H9 (cell line): Measurements from ENCODE around the gene NACC1. TPM values are rescaled to one million over a fixed set of nuclear protein-coding genes. Genes with fewer than 3 reads are reported as not detected.
A peak's percentile ranks its signal among the peaks of the same experiment; 100 is the strongest.

Experiments
- DNase-seq: peaks from one replicate; pipeline ENCODE4 v3.0.0-alpha.2; 2017
- H2AFZ ChIP-seq: one replicate; pipeline ENCODE4 v1.6.1; 2013; ENCODE audit warnings: mild to moderate bottlenecking, low read length, control low read depth, moderate library complexity
- H2AK5ac ChIP-seq: 2 replicates; pipeline ENCODE4 v1.6.1; 2013; ENCODE audit warnings: low read length, control low read depth, mixed read lengths; ENCODE audit not compliant: insufficient read length
- H2BK120ac ChIP-seq: one replicate; pipeline ENCODE4 v1.6.1; 2013; ENCODE audit warnings: low read depth, mild to moderate bottlenecking, low read length, control low read depth, inconsistent platforms; ENCODE audit not compliant: poor library complexity, severe bottlenecking
- H2BK12ac ChIP-seq: 2 replicates; pipeline ENCODE4 v1.6.1; 2013; ENCODE audit warnings: low read length, control low read depth, mixed read lengths, low read depth; ENCODE audit not compliant: insufficient read length
- H2BK15ac ChIP-seq: 2 replicates; pipeline ENCODE4 v1.6.1; 2013; ENCODE audit warnings: low read depth, low read length, control low read depth
- H2BK20ac ChIP-seq: one replicate; pipeline ENCODE4 v1.6.1; 2013; ENCODE audit warnings: low read depth, mild to moderate bottlenecking, low read length, control low read depth, inconsistent platforms; ENCODE audit not compliant: poor library complexity, severe bottlenecking
- H2BK5ac ChIP-seq: 2 replicates; pipeline ENCODE4 v1.6.1; 2013; ENCODE audit warnings: low read length, control low read depth, mixed read lengths; ENCODE audit not compliant: insufficient read length
- H3K14ac ChIP-seq: 2 replicates; pipeline ENCODE4 v1.6.1; 2013; ENCODE audit warnings: low read length, control low read depth; ENCODE audit not compliant: insufficient read depth
- H3K18ac ChIP-seq: 2 replicates; pipeline ENCODE4 v1.6.1; 2013; ENCODE audit warnings: low read depth, mild to moderate bottlenecking, mixed read lengths, low read length, control low read depth; ENCODE audit not compliant: insufficient read length
- H3K23ac ChIP-seq: 2 replicates; pipeline ENCODE4 v1.6.1; 2013; ENCODE audit warnings: low read length, control low read depth, mixed read lengths, low read depth; ENCODE audit not compliant: insufficient read length
- H3K23me2 ChIP-seq: 2 replicates; pipeline ENCODE4 v1.6.1; 2013; ENCODE audit warnings: low read depth, mild to moderate bottlenecking, mixed read lengths, low read length, control low read depth; ENCODE audit not compliant: insufficient read length, poor library complexity, severe bottlenecking
- H3K27ac ChIP-seq: 2 replicates; pipeline ENCODE4 v1.5.1; 2013; ENCODE audit warnings: low read length, control low read depth, mixed read lengths, low read depth; ENCODE audit not compliant: insufficient read length
- H3K27me3 ChIP-seq: 2 replicates; pipeline ENCODE4 v1.6.1; 2013; ENCODE audit warnings: low read length, control low read depth, inconsistent platforms; ENCODE audit not compliant: insufficient read depth
- H3K4ac ChIP-seq: 2 replicates; pipeline ENCODE4 v1.6.1; 2013; ENCODE audit warnings: low read depth, mild to moderate bottlenecking, control low read depth, inconsistent platforms, low read length, moderate library complexity
- H3K4me1 ChIP-seq: 2 replicates; pipeline ENCODE4 v1.6.1; 2013; ENCODE audit warnings: low read length, control low read depth, inconsistent platforms; ENCODE audit not compliant: insufficient read depth
- H3K4me2 ChIP-seq: 2 replicates; pipeline ENCODE4 v1.6.1; 2013; ENCODE audit warnings: low read length, control low read depth, mixed read lengths; ENCODE audit not compliant: insufficient read length, insufficient read depth
- H3K56ac ChIP-seq: 2 replicates; pipeline ENCODE4 v1.6.1; 2013; ENCODE audit warnings: low read depth, mild to moderate bottlenecking, mixed read lengths, low read length, control low read depth; ENCODE audit not compliant: insufficient read length
- H3K79me1 ChIP-seq: 2 replicates; pipeline ENCODE4 v1.6.1; 2013; ENCODE audit warnings: low read depth, mild to moderate bottlenecking, moderate library complexity, low read length, control low read depth, inconsistent platforms; ENCODE audit not compliant: insufficient read depth, poor library complexity, severe bottlenecking
- H3K79me2 ChIP-seq: 2 replicates; pipeline ENCODE4 v1.6.1; 2013; ENCODE audit warnings: low read length, control low read depth, inconsistent platforms; ENCODE audit not compliant: insufficient read depth
- H3K9ac ChIP-seq: 2 replicates; pipeline ENCODE4 v1.6.1; 2013; ENCODE audit warnings: low read length, control low read depth, mixed read lengths; ENCODE audit not compliant: insufficient read length; ENCODE audit errors: extremely low read depth
- H3K9me3 ChIP-seq: one replicate; pipeline ENCODE4 v1.6.1; 2013; ENCODE audit warnings: low read depth, low read length, inconsistent platforms; ENCODE audit not compliant: control insufficient read depth
- H3T11ph ChIP-seq: one replicate; pipeline ENCODE4 v1.6.1; 2013; ENCODE audit warnings: mild to moderate bottlenecking, low read length, control low read depth, inconsistent platforms
- H4K20me1 ChIP-seq: one replicate; pipeline ENCODE4 v1.6.1; 2013; ENCODE audit not compliant: control insufficient read depth, insufficient read length, insufficient read depth
- H4K5ac ChIP-seq: 2 replicates; pipeline ENCODE4 v1.6.1; 2013; ENCODE audit warnings: low read depth, mild to moderate bottlenecking, mixed read lengths, low read length, control low read depth; ENCODE audit not compliant: insufficient read length
- H4K8ac ChIP-seq: replicated peaks from 2 replicates; pipeline ENCODE4 v1.6.1; 2013; ENCODE audit warnings: low read length, control low read depth, mixed read lengths, low read depth; ENCODE audit not compliant: insufficient read length
- H4K91ac ChIP-seq: 2 replicates; pipeline ENCODE4 v1.6.1; 2013; ENCODE audit warnings: low read depth, mild to moderate bottlenecking, moderate library complexity, mixed read lengths, low read length, control low read depth; ENCODE audit not compliant: insufficient read length
- H3K27ac Mint-ChIP-seq, 3 experiments: 2 replicates in 2 of 3; 3 replicates in 1 of 3; pipeline ENCODE4 v1.8.0; 2020 to 2021; ENCODE audit warnings: mixed read lengths in 3 of 3, mild to moderate bottlenecking in 1 of 3, moderate library complexity in 1 of 3
- H3K27me3 Mint-ChIP-seq: 2 replicates; pipeline ENCODE4 v1.8.0; 2021; ENCODE audit warnings: low read depth, mild to moderate bottlenecking, moderate library complexity, mixed read lengths
- H3K36me3 Mint-ChIP-seq, 3 experiments: 2 replicates in 2 of 3; 3 replicates in 1 of 3; pipeline ENCODE4 v1.8.0; 2020 to 2021; ENCODE audit warnings: low read depth in 3 of 3, mixed read lengths in 3 of 3; ENCODE audit not compliant: insufficient read depth in 1 of 3
- H3K4me1 Mint-ChIP-seq, 2 experiments: 2 replicates each; pipeline ENCODE4 v1.8.0; 2020; ENCODE audit warnings: mixed read lengths in 2 of 2
- H3K4me3 Mint-ChIP-seq, 2 experiments: 2 replicates in 1 of 2; 3 replicates in 1 of 2; pipeline ENCODE4 v1.8.0; 2020 to 2021; ENCODE audit warnings: mild to moderate bottlenecking in 2 of 2, mixed read lengths in 2 of 2, moderate library complexity in 1 of 2
- H3K9me3 Mint-ChIP-seq, 2 experiments: 2 replicates in 1 of 2; 3 replicates in 1 of 2; pipeline ENCODE4 v1.8.0; 2020; ENCODE audit warnings: mild to moderate bottlenecking in 2 of 2, mixed read lengths in 2 of 2, moderate library complexity in 1 of 2
- WGBS: extraction: QIAGEN DNeasy Blood & Tissue Kit; methylation state at CpG from one replicate; pipeline ENCODE4 v1.1.7; 2013; ENCODE audit warnings: missing lambda C conversion rate, low lambda C conversion rate, mixed read lengths; ENCODE audit not compliant: insufficient read length; ENCODE audit errors: extremely low coverage; 5-methylcytosine and 5-hydroxymethylcytosine counted together
- total RNA-seq: library from RNA; stranded (reverse); gene quantifications from 2 replicates; pipeline ENCODE4 v1.2.1, GENCODE V29; 2021
- TF ChIP-seq, protein P1 (sequence below): fragments of 200-600 bp; sonication (generic); conservative IDR thresholded peaks from 3 replicates; pipeline ENCODE4 v1.8.0; 2021; ENCODE audit warnings: antibody characterized with exemption, mild to moderate bottlenecking

The NACC1 gene
- total RNA-seq, 1 experiment from 2014 or later: 198 TPM

DNA sequence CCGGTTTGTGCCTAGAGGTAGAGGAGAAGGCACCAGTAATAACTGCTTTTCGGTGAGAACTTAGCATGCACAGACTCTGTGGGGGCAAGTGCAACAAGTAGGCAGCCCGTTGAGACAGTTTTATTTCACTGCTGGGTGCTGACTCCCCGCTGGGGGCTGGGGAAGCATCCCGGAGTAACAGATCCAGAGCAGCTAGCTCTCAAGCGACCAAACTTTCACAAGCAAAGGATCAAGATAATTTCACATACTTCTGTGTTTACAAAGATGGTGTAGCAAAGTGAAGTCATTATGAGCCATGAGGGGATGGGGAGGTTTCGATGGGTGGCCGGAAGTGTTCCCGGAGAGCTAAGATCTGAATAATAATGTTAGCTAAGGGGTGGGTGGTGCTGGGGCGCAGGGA lies 2.8 kb downstream of the NACC1 start:
- Histone ChIP-seq H3K27me3 (no peaks in the 10 kb centered on the region), H2AFZ (no peak overlapping the region), H3K56ac (no peak overlapping the region), H2BK5ac (no peak overlapping the region), H3K23me2 (peaks cover 8% of the 10 kb centered on the region), H3K23ac (no peak overlapping the region), H3K79me1 (peaks cover 2% of the 10 kb centered on the region), H4K5ac (no peak overlapping the region), H2BK12ac (no peak overlapping the region), H2BK15ac (no peak overlapping the region), H2BK120ac (no peak overlapping the region), H3K4me2 (no peak overlapping the region), H3K4ac (no peak overlapping the region), H2BK20ac (no peak overlapping the region), H4K20me1 (no peaks in the 10 kb centered on the region), H3K79me2 (peaks cover 57% of the 10 kb centered on the region), H2AK5ac (no peak overlapping the region), H3K4me1 (peaks cover 11% of the 10 kb centered on the region; the same call in 1 of the 2 replicates), H3K18ac (no peak overlapping the region), H3K9me3 (no peaks in the 10 kb centered on the region), H3K27ac (no peak overlapping the region), H4K8ac (no peak overlapping the region), H3K14ac (no peak overlapping the region), H3K9ac (peak overlapping the region; percentile 20), H4K91ac (no peak overlapping the region), H3T11ph (no peak overlapping the region)
- peaks cover 46 to 51% of the 10 kb centered on the region in 2 experiments for H3K4me1 Mint-ChIP-seq
- WGBS: no CpG with 5 or more reads among the region's 10 CpGs
- H3K27me3 Mint-ChIP-seq: no peaks in the 10 kb centered on the region
- H3K4me3 Mint-ChIP-seq: peak overlapping the region; percentile 46 to 93
- H3K27ac Mint-ChIP-seq: peak overlapping the region in 2 of 3 experiments; percentile 84 to 86; a peak in 3 of 7 replicates
- TF ChIP-seq, protein P1, sequence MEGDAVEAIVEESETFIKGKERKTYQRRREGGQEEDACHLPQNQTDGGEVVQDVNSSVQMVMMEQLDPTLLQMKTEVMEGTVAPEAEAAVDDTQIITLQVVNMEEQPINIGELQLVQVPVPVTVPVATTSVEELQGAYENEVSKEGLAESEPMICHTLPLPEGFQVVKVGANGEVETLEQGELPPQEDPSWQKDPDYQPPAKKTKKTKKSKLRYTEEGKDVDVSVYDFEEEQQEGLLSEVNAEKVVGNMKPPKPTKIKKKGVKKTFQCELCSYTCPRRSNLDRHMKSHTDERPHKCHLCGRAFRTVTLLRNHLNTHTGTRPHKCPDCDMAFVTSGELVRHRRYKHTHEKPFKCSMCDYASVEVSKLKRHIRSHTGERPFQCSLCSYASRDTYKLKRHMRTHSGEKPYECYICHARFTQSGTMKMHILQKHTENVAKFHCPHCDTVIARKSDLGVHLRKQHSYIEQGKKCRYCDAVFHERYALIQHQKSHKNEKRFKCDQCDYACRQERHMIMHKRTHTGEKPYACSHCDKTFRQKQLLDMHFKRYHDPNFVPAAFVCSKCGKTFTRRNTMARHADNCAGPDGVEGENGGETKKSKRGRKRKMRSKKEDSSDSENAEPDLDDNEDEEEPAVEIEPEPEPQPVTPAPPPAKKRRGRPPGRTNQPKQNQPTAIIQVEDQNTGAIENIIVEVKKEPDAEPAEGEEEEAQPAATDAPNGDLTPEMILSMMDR: no peak
- DNase-seq: no peak
- peaks cover 7 to 47% (median 36%) of the 10 kb centered on the region in 3 experiments; a peak in 6 of 7 replicates for H3K36me3 Mint-ChIP-seq
- peaks cover 0 to 1% of the 10 kb centered on the region in 2 experiments; a peak in 2 of 5 replicates for H3K9me3 Mint-ChIP-seq
